SH-SY5Y (cell line): ENCODE data around the gene FAM229B.

Source experiments
- GATA2 ChIP-seq: IDR thresholded peaks from 2 replicates; pipeline ENCODE4 v1.6.1; 2011; ENCODE audit warnings: mild to moderate bottlenecking, low read depth, low read length
- GATA3 ChIP-seq: IDR thresholded peaks from 2 replicates; pipeline ENCODE4 v1.6.1; 2011; ENCODE audit warnings: low read depth, mild to moderate bottlenecking, low read length, moderate library complexity

DNA sequence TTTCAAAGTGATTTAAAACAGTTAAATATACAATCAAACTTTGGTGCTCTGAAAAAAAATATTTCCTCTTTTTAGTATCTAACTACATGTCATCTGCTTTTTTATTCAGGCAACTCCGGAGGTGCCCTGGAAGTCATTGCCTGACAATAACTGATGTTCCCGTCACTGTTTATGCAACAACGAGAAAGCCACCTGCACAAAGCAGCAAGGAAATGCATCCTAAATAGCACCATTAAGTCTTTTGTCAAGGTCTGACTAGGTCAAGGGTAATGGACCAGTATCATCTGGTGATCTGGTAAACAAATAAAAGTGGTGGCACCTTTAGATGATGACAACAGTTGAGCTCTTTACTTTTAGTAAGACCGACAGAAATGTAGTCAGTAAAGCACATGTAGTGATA is 13.2 kb downstream of the FAM229B start:
- TF ChIP-seq GATA2: no peak
- TF ChIP-seq GATA3: no peak
